Stimulated activated CD4-positive, alpha-beta T cell treated with anti-CD3 and anti-CD28 coated beads, TNF-alpha, amount 100 ng/mL, for 48 hours (primary cell): Measurements from ENCODE around the gene RAC3.

Source experiments
- DNase-seq, 3 donors: peaks; one replicate each; pipeline ENCODE4 v3.0.0-alpha.2; 2020; ENCODE audit warnings: low read depth in 3 of 3

The RAC3 gene

DNA sequence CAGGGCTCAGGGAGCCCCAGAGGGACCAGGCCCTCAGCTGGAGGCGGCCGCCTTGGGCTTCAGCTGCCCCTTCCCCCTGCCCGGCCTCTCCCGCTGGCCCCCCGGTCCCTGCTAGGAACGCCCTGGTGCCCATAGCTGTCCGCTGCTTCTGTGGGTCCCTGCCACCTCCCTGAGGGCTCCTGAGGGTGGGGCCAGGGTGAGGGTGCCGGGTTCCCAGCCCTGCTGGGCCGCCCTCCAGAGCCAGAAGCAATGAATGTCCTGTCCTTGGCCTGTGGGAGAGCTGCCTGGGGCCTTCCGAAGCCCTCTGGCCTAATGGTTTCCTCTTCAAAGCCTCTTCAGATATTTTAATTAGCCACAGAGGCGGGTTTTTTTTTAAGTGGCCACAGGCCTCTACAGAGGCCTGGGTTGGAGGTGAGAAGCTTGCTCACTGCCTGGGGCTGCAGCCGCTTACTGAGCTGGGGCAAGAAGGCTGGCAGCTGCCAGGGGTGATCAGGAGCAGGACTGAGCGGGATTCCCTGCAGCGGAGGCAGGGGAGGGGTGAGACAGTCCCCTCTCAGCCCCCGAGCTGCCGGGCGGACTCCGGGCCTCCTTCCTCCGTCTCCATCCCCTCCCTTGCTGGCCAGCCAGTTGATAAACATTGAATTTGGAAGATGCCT is 18.7 kb upstream of the RAC3 start:
- DNase-seq: no peak

DNA sequence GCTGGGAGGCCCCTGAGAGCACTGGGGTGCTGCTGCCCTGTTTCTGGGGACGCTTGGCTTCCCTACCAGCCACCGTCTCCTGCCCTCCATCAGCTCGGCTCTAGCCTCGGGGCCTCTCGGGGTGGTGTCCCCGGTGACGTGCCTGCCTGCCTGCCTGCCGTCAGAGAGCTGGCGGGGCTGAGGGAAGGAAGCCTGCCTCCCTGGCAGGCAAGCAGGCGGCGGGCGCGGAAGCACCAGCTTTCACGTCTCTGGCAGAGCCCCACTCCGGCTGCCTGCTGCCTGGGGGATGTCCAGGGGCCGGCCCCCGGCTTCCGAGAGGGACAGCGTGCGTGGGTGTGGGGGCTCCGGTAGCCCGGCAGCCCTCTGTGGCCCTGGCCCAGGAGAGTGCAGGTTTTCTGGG is 18.1 kb upstream of the RAC3 start:
- DNase-seq: no peak

DNA sequence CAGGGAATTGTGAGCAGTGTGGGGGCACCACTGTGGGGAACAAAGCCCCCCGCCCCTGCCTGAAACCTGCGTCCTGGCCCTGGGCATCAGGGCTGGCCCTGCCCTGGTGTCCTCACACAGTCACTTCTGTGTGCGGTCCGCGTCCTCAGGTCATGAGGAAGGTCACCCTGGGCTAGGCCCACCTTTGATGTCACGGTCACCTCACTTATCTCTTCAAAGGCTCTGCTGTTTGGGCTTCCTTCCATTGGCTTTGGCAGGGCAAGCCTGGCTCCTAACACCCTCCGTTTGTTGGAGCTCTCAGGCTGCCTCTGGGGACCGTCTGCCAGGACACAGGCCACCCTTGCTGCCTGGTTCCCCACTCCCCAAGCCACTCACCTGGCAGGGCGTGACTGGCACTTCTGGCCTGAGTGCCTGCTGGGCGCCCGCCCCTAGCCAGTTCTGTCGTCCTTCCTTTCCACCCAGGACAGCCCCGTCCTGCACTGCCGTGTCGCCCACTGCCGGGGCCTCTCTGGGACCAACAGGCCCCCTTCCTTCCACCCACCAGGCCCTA is 17.6 kb upstream of the RAC3 start:
- DNase-seq: no peak

DNA sequence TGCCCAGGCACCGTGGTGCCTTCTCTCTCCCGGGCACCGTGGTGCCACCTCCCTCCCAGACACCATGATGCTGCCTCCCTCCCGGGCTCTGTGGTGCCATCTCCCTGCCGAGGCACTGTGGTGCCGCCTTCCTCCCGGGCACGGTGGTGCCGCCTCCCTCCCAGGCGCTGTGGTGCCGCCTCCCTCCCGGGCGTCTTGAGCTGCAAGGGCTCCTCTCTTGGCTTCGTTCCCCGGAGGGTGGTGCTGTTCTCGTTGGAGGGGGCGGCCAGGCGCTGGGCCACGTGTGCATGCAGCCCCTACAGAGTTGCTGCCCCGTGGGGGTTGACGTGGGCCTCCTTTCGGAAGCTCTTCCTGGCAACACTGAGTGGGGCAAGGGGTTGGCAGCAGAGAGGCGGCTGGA is 17.0 kb upstream of the RAC3 start:
- no peak for DNase-seq

DNA sequence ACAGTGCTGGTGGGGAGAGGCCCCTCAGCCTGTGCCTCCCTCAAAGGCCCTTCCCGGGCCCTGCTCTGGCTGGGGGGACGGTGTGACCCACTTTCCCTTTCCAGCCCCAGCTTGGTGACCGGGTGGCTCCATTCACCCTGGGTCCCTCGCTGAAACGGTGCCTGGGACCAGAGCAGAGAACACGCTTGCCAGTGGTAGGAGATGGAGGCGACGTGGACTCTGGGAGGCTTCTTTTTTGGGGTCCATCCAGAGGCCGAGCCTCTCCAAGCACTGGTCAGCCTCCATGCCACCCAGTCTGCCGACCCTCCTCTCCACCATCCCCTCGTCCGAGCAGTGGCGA is 16.5 kb upstream of the RAC3 start:
- no peak for DNase-seq

DNA sequence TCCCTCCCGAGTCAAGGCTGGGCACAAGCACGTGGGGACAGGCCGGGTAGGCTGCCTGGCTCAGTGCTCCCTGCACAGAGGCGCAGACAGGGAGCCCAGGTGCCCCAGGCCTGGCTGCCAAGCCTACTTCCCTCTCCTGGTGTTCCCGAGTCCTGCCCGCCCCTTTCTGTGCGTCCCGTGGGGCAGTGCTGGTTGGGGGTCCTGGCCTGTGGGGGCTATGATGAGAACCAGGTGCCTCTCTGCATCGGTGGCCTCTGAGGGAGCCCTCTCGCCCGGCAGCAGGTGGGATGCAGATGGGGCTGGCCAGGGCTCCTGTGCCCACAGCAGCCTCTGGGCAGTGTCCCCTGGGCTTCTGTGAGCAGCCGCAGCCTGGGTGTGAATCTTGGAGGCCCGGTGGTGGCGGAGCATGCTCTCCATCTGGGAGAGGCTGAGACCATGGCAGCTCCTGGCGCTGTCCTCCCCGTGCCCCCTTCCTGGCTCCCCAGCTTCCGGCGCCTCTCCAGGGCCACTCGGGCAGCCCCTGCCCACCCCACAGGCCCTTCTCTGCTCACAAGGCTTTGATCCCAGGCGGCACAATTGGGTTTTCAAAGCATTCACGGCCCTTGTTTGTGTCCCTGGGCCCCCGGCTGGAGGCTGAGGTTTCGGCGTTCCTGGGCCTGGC is 16.0 kb upstream of the RAC3 start:
- DNase-seq: no peak

DNA sequence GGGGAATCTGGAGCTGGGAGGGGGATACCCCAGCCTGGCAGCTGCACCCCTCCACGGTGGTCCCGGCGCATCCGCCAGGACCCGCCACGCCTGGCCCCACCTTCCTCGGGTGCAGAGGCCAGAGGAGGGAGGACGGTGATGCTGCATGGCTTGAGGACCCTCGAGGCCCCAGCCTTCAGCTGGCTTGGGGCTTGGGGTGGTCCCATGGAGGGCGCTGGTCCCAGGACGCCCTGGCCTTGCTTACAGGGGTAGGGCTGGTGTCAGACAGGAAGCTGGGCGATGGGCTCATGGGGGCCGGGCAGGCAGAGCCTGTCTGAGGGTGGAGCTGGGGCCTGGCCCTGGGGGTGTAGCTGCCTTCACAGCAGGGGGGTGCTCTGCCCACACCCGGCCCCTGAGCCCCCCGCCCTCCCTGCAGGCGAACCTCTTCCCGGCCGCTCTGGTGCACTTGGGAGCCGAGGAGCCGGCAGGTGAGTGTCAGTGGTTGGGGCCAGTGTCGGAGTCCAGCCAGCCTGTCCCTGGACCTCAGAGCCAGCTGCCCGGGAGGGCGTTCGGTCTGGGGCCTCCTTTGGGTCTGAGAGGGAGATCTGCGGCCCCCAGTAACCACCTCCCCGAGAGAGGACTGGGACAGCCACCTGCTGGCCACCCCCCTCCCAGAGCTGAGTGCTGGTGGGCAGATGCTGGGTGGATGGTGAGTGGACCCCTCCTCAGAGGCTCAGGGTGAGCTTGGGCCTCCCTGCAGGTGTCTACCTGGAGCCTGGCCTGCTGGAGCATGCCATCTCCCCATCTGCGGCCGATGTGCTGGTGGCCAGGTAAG is 15.2 kb upstream of the RAC3 start:
- no peak for DNase-seq

DNA sequence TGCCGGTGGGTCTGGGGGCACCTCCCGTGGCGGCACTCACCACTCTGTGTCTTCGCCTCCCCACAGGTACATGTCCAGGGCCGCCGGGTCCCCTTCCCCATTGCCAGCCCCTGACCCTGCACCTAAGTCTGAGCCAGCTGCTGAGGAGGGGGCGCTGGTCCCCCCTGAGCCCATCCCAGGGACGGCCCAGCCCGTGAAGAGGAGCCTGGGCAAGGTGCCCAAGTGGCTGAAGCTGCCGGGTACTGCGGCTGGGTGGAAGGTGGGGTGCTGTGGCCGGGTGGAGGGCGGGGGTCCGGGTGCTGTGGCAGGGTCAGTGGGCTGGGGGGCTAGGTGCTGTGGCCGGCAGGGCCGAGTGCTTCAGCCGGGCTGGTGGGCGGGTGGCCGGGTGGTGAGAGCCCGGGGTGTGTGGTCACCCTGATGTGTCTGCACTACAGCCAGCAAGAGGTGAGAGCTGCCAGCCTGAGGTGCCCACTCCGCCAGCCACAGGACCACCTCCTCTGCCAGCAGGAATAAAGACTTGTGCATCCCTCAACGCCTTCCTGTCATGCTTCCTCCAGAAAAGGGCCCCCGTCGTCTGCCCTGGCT is 14.5 kb upstream of the RAC3 start:
- no peak for DNase-seq

DNA sequence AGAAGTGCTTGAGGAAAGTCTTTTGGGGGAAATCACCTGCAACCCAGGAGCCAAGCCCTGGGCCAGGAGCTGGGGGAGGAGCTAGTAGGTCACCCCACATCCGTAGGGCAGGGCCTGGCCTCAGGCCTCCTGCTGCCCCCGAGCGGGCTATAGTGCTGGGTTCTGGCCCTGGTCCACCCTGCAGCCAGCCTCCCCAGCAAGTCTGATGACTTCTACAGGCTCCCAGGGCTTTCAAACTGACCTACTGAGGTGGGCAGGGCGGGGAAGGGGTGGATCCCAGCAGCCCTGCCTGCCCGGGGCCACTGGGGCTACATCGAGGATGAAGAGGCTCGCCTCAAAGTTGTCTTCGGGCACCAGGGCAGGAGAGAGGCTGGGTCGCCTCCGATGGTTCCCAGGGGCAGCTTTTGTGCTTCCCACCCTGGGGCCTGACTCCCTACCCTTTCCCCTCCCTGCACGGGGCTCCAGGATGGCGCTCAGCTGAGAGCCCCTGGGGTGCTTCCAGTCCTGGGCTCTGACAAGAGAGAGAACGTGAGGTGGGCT is 13.8 kb upstream of the RAC3 start:
- DNase-seq: no peak

DNA sequence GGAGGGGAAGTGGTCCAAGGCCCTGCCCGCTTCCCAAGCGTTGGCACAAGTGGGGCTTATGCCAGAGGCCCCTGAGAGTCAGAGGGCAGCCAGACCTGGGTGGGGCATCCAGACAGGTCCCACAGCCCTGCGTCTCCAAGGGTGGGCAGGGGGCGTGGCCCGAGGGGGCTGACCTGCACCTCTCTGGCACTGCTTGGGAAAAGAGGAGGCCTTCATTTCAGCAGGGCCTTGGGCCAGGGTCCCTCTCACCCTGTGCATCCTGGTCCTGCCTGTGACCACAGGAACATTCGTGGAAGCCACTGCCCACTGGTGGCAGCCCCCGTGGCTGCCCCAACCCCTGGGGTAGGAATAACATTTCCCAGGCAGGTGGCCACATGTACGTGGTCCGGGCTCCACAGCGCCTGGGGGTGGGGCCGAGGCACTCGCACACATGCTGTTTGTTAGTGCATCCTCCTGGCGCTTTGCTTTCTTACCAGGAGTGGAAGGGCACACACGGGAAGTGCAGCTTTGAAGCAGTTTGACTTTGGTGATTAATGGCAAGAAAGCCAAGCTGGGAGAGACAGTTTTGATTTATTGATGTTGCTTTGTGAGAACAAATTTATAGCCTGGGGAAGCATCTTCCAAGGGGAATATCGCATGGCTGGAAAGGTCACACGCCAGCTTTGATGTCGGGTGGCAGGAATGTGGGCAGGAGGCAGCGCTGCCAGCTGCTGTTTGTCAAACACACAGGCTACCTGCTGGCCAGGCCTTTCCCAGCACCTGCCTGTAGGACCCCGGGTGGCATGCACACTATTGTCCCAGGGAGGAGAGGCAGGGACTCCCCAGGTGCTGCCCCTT is 13.1 kb upstream of the RAC3 start:
- DNase-seq: no peak

DNA sequence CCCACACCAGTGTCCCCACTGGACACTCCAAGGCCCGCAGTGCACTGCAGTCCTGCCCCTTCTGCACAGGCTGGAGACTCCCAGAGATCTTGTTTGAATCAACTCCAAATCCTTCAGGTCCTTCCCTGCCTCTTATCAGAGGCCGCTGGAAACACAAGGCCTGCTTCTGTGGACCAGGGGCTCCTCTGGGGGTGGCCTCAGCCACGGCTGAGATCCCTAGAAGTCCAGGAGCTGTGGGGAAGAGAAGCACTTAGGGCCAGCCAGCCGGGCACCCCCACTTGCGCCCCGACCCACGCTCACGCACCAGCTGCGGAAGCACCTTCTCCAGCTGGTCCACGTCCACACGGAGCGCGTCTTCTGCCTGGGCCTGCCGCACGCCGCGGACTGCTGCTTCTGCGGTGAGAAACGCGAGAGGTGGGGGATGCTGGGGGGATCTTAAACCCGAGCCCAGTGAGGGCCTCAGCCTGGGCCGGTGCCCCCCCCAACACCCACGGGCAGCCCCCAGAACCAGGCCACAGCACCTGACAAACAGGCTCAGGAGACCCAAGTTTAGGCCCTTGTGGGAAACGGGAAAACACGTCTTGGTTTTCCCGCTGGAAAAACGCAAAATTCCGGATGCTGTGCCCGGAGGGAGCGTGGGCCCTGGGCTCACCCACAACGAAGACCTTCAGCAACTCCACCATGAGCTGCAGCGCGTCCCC is 12.3 kb upstream of the RAC3 start:
- DNase-seq: no peak

DNA sequence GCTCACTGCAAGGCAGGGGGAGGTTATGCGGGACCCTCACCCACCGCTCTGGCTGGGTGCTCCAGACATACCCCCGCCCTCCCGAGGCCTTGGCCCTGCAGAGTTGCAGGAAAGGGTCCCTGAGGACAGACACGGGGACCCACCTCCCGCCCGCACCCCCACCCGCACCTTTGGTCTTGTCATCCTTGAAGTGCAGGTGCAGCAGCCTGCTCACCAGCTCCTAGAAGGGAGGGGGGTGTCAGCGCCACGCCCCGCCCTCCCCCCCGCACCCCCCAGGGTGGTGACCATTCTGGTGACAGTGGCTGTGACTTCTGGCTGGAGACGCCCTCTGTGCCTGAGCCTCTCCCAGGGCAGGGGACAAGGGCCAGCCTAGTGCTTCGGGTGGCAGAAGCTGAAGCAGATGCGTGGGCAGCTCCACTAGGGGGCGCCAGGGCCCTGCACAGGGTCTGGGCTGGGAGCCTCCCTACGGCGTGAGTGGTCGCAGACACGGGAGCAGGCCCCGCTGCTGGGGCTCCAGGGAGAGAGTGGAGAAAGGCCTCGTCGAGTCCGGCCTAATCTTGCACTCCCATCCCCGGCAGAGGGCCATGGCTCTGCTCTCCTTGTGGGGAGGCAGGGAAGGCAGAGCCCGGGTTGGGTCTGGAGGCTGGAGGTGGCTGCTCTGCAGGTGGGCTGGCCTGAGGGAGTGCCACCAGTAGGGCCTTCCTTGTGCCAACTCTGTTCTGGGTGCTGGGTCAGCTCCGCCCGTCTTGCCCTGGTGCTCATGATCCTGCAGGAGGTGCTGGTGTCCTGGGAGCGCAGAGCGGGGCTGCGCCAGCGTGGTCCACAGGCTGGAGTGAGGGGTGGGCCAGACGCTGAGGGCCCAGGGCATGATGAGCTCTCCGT is 11.5 kb upstream of the RAC3 start:
- peak; percentile 52 to 65 (median 54) for DNase-seq

DNA sequence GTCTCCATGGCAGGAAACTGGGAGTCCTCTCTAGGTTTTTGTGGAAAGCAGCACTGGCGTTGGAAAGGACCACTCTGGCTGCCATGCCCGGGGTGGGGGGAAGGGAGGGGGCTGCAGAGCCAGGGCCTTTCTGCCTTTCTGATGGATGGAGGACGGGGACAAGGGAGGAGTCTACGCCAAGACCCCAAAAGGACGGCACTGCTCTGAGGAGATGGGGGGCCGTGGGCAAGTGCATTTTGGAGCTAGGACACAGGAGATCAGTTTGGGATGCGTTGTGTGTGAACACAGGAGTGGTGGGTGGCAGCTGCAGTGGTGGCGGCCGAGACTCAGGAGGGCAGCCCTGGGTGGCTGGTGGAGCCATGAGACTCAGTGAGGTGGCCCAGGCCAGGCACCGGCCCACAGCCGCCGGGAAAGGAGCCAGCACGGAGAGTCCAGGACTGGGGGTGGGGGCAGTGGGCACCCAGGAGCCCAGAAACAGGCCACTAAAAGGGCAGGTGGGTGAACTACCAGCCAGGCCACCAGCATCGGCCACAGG is 10.8 kb upstream of the RAC3 start:
- no peak for DNase-seq

DNA sequence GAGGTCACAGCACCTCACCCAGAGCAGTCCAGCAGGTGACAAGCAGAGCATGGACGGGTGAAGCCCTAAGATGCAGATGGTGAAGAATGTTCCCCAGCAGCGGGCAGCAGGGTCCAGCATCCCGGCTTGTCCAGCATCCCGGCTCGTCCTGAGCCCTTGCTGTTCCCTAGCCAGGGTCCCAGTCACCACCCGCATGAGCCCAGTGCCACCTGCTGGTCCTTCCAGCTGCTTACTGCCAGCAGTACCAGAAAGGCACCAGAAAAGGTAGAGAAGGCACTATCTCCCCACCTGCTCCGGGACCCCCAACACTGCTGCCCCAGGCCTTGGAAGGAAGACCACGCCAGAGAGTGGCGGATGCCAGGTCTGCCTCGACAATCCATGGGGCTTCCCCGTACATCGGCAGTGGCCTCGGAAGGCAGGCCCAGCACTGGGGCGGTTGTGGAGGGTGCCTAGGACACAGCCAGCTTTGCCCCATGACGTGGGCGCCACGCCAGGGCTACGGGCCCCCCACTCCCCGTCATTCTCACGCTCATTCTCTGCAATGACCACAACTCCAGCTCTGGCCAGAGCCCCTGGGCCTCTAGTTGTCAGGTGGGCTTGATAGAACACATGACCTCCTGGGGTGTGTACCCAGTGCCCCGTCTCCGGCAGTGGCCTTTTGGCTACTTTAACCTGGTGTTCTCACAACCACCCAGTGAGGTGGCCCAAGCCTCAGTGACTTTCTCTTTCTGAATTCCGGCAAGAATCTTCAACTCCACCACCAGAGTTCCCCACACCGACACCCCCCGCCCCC is 10.2 kb upstream of the RAC3 start:
- DNase-seq: no peak

DNA sequence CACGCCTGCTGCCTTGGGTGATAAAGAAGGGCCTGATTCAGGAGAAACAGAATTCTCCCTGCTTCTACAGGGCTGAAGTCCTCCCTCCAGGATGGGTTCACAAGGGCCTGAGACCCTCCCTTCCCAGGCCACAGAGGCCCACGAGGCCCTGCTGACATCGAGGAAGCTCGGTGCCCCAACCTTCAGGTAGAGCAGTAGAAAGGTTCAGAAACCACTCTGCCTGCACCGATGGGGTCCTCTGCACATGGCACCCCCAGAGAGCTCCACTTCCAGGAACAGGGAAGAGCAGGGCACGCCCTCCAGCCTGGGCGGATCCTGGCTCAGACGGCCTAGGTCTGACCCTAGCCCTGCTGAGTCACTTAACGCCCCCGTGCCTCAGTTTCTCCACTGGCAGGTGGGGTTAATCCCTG is 9.6 kb upstream of the RAC3 start:
- no peak for DNase-seq

DNA sequence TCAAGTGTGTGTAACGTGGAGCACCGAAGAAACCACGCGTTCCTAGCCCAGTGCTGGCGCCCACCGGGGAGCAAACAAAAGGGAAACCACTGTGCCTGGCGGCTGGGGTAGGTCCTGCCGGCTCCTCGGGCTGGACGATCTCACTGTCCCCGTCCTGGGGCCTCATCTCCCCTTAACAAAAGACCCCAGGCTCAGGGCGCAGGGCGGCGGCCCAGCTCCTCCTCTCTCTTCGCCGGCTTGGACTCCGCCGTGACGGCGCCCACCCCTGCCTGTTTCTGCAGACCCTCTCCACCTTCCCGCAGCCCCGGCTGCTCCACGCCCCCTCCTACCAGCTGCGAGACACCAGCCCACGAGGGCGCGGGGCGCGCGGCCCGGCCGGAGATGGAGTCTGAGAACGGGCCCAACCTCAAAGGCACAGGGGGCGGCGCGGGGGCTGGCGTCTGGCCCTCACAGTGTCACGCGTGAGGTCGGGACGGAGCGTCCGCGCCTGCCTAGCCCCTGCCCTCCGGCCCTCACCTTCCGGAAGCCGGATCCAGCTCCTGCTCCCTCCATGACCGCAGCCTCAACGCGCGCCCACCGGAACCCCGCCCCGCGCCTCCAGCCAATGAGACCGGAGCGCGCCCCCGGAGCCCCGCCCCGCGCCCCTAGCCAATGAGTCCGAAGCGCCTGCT is 9.0 kb upstream of the RAC3 start, which contains the start of gene CENPX:
Gene CENPX, minus strand, starts transcription at position 569 of the 671 bp plus-strand sequence. Its CDS starts 17 bp downstream, at position 552.
- no peak for DNase-seq

DNA sequence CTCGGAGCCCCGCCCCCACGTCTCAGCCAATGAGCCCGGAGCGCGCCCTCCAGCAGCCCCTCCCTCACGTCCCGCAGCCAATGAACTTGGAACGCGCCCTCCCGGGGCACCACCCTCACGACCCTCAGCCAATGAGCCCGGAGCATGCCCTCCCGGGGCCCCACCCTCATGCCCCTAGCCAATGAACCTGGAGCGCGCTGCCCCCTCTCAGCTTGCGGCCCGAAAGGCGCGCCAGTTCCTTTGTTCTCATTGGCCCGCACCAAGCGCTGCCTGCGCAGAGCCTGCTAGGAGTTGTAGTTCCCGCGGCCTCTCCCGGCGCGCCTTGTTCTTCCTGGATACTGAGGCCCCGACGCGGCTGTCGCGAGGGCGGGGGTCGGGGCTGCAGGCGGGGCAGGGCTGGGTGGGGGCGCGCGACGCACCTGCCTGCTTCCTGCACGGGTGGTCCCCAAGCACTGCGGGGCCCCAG is 8.5 kb upstream of the RAC3 start, which contains the start of gene LRRC45:
Gene LRRC45, plus strand, starts transcription at position 325 of the 466 bp plus-strand sequence. CDS start 339 bp downstream, outside the sequence.
- peak; percentile 100 for DNase-seq
